GM23338 (cell line): ENCODE data around the gene ABI2.

Experiments
- CREB1 ChIP-seq: fragments of 250-450 bp; sonication (Bioruptor Pico); IDR thresholded peaks from 2 replicates; pipeline ENCODE4 v1.5.0; 2020; ENCODE audit warnings: low read depth, mild to moderate bottlenecking, moderate library complexity
- EZH2 ChIP-seq: fragments of 200-600 bp; sonication (generic); IDR thresholded peaks from one replicate; pipeline ENCODE4 v1.8.0; 2017; ENCODE audit warnings: antibody characterized with exemption, mild to moderate bottlenecking, low read depth; ENCODE audit not compliant: unreplicated experiment
- EZH2phosphoT487 ChIP-seq: fragments of 200-600 bp; sonication (generic); IDR thresholded peaks from one replicate; pipeline ENCODE4 v1.8.1; 2018; ENCODE audit warnings: antibody characterized with exemption; ENCODE audit not compliant: unreplicated experiment
- JUNB ChIP-seq: IDR thresholded peaks from one replicate; pipeline ENCODE4 v1.6.1; 2016; ENCODE audit warnings: antibody characterized with exemption; ENCODE audit not compliant: unreplicated experiment
- NANOG ChIP-seq: IDR thresholded peaks from 2 replicates; pipeline ENCODE4 v1.6.1; 2016; ENCODE audit warnings: antibody characterized with exemption, borderline replicate concordance
- POLR2AphosphoS5 ChIP-seq: IDR thresholded peaks from 2 replicates; pipeline ENCODE4 v1.6.1; 2016; ENCODE audit warnings: antibody characterized with exemption, low read depth
- REST ChIP-seq: IDR thresholded peaks from one replicate; pipeline ENCODE4 v1.6.1; 2018; ENCODE audit warnings: antibody characterized with exemption; ENCODE audit not compliant: unreplicated experiment
- ZNF114 ChIP-seq: fragments of 250-450 bp; sonication (Bioruptor Pico); IDR thresholded peaks from 2 replicates; pipeline ENCODE4 v1.5.0; 2020; ENCODE audit warnings: mild to moderate bottlenecking, moderate library complexity
- ZNF331 ChIP-seq: fragments of 250-450 bp; sonication (Bioruptor Pico); IDR thresholded peaks from 2 replicates; pipeline ENCODE4 v1.5.0; 2020; ENCODE audit warnings: low read depth, mild to moderate bottlenecking, moderate library complexity
- ZNF462 ChIP-seq: fragments of 250-450 bp; sonication (Bioruptor Pico); IDR thresholded peaks from 2 replicates; pipeline ENCODE4 v1.5.0; 2020; ENCODE audit warnings: mild to moderate bottlenecking, moderate library complexity
- TF ChIP-seq, protein P1 (sequence below), 2 experiments: fragments of 200-600 bp in 1 of 2; sonication (generic) in 1 of 2; conservative IDR thresholded peaks; 2 replicates each; pipeline versions ENCODE4 v1.5.1 to v1.6.1; 2016 to 2017; ENCODE audit warnings: antibody characterized with exemption in 2 of 2, low read depth in 2 of 2, mild to moderate bottlenecking in 2 of 2, moderate library complexity in 1 of 2
- TF ChIP-seq, protein P2 (sequence below): IDR thresholded peaks from 2 replicates; pipeline ENCODE4 v1.6.1; 2016; ENCODE audit warnings: antibody characterized with exemption

DNA sequence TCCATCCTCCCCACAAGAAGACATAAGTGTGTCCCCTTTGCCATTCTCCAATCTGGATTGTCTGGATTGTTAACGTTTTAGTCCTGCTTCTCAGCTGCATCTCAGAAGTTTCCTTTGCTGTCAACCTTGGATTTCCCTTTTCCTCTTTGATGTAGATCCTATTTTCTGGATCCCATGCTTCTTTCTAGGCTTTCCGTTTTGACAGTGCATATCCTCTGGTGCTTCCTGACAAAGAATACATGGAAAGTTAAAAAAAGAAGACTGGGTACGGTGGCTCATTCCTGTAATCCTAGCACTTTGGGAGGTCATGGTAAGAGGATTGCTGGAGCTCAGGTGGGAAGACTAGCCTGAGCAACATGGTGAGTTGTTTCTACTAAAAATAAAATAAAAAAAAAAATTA is 26.8 kb downstream of the ABI2 start:
- TF ChIP-seq REST (no peak), EZH2 (no peak), CREB1 (CRISPR knock-in tag) (no peak), POLR2AphosphoS5 (no peak), JUNB (no peak), EZH2phosphoT487 (no peak), NANOG (no peak), ZNF462 (no peak), ZNF114 (CRISPR knock-in tag) (no peak), ZNF331 (CRISPR knock-in tag) (no peak)
- TF ChIP-seq, protein P1, sequence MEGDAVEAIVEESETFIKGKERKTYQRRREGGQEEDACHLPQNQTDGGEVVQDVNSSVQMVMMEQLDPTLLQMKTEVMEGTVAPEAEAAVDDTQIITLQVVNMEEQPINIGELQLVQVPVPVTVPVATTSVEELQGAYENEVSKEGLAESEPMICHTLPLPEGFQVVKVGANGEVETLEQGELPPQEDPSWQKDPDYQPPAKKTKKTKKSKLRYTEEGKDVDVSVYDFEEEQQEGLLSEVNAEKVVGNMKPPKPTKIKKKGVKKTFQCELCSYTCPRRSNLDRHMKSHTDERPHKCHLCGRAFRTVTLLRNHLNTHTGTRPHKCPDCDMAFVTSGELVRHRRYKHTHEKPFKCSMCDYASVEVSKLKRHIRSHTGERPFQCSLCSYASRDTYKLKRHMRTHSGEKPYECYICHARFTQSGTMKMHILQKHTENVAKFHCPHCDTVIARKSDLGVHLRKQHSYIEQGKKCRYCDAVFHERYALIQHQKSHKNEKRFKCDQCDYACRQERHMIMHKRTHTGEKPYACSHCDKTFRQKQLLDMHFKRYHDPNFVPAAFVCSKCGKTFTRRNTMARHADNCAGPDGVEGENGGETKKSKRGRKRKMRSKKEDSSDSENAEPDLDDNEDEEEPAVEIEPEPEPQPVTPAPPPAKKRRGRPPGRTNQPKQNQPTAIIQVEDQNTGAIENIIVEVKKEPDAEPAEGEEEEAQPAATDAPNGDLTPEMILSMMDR (conservative IDR thresholded peaks at IDR 0.05; ENCODE audit: low read depth in 2 of 2) = no peak
- TF ChIP-seq, protein P2, sequence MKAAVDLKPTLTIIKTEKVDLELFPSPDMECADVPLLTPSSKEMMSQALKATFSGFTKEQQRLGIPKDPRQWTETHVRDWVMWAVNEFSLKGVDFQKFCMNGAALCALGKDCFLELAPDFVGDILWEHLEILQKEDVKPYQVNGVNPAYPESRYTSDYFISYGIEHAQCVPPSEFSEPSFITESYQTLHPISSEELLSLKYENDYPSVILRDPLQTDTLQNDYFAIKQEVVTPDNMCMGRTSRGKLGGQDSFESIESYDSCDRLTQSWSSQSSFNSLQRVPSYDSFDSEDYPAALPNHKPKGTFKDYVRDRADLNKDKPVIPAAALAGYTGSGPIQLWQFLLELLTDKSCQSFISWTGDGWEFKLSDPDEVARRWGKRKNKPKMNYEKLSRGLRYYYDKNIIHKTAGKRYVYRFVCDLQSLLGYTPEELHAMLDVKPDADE = no peak
